Panc1 (cell line): Measurements from ENCODE around the gene ZNF862. TPM values are rescaled to one million over a fixed set of nuclear protein-coding genes. Genes with fewer than 3 reads are reported as not detected.

Source experiments
- ATAC-seq: fragments of 200-7000 bp; cut with Tn5 transposase; 2 replicates; pipeline ENCODE4 v1.9.1; 2020; ENCODE audit warnings: mild to moderate bottlenecking, moderate library complexity
- BruUV-seq: library from RNA; stranded (reverse); fragments of 400-500 nt; replicated peaks from 2 replicates; lab custom pipeline; 2021; lab: Mats Ljungman, UMichigan
- CTCF ChIA-PET: fragments of 300-600 bp; sonication (Branson Sonifier 250); formaldehyde crosslinking; loops from one replicate; lab custom pipeline; 2022; ENCODE audit warnings: antibody characterized with exemption; lab: Charles Lee
- POLR2A ChIA-PET: fragments of 300-600 bp; sonication (Branson Sonifier 250); formaldehyde crosslinking; loops from one replicate; lab custom pipeline; 2022; ENCODE audit warnings: antibody characterized with exemption; lab: Charles Lee
- DNase-seq: peaks from one replicate; pipeline ENCODE4 v3.0.0-alpha.2; 2010; ENCODE audit warnings: low read depth, low spot score
- H3K27ac ChIP-seq: 2 replicates; pipeline ENCODE4 v1.5.1; 2011; ENCODE audit warnings: mild to moderate bottlenecking, low read length, inconsistent platforms
- H3K27me3 ChIP-seq: fragments of 200-500 bp; sonication (Bioruptor generic); 2 replicates; pipeline ENCODE4 v1.6.0; 2014; ENCODE audit warnings: low read length, inconsistent platforms; ENCODE audit not compliant: control insufficient read depth, insufficient read depth
- H3K36me3 ChIP-seq: fragments of 200-500 bp; sonication (Bioruptor generic); 2 replicates; pipeline ENCODE4 v1.5.1; 2014; ENCODE audit warnings: inconsistent platforms, mild to moderate bottlenecking, low read length, moderate library complexity; ENCODE audit not compliant: control insufficient read depth, insufficient read depth
- H3K4me1 ChIP-seq: 2 replicates; pipeline ENCODE4 v1.5.1; 2011; ENCODE audit warnings: inconsistent platforms, mild to moderate bottlenecking, low read length, moderate library complexity; ENCODE audit not compliant: control insufficient read depth, insufficient read depth
- H3K4me3 ChIP-seq, 2 experiments: 2 replicates each; pipeline ENCODE4 v1.5.1; 2011 to 2012; ENCODE audit warnings: low read depth in 2 of 2, low read length in 2 of 2, mild to moderate bottlenecking in 2 of 2, inconsistent platforms in 1 of 2, moderate library complexity in 1 of 2
- H3K9me3 ChIP-seq: fragments of 200-500 bp; sonication (Bioruptor generic); 2 replicates; pipeline ENCODE4 v1.5.1; 2014; ENCODE audit warnings: low read depth, mild to moderate bottlenecking, inconsistent platforms, low read length, moderate library complexity; ENCODE audit not compliant: control insufficient read depth, insufficient read depth
- CTCF ChIP-seq: fragments of 450-650 bp; IDR thresholded peaks from 2 replicates; pipeline ENCODE4 v1.5.1; 2017; ENCODE audit warnings: mild to moderate bottlenecking
- POLR2AphosphoS5 ChIP-seq: IDR thresholded peaks from 2 replicates; pipeline ENCODE4 v1.6.1; 2012; ENCODE audit warnings: mild to moderate bottlenecking, low read depth, low read length, moderate library complexity
- SIN3A ChIP-seq: IDR thresholded peaks from 2 replicates; pipeline ENCODE4 v1.6.1; 2012; ENCODE audit warnings: low read depth, mild to moderate bottlenecking, low read length, moderate library complexity, borderline replicate concordance; ENCODE audit not compliant: insufficient read depth
- TCF7L2 ChIP-seq: IDR thresholded peaks from 2 replicates; pipeline ENCODE4 v1.6.1; 2011; ENCODE audit warnings: mild to moderate bottlenecking, low read depth, low read length, inconsistent platforms
- in situ Hi-C: cut with HindIII; loops from 2 replicates; pipeline ENCODE4 v1.10.0; 2016; ENCODE audit warnings: low sequenced_read_pairs, low pct_unique_long_range_greater_than_20kb
- intact Hi-C: fragments of 100-400 bp; cut with micrococcal nuclease; formaldehyde crosslinking; loops from one replicate; pipeline ENCODE4 v1.10.0; 2022; ENCODE audit not compliant: unreplicated experiment
- total RNA-seq: library from RNA; stranded (reverse); gene quantifications from one replicate; pipeline ENCODE4 v1.2.1, GENCODE V29; 2021; ENCODE audit not compliant: unreplicated experiment
- TF ChIP-seq, protein P1 (sequence below), 2 experiments: IDR thresholded peaks; 2 replicates each; pipeline ENCODE4 v1.6.1; 2011 to 2012; ENCODE audit warnings: low read depth in 2 of 2, control low read depth in 1 of 2, low read length in 1 of 2, mild to moderate bottlenecking in 1 of 2, moderate library complexity in 1 of 2; ENCODE audit not compliant: insufficient read depth in 1 of 2

Gene ZNF862
- total RNA-seq, 1 experiment from 2014 or later = 6.8 TPM

- ChIA-PET POLR2A (no interaction called here), CTCF (interaction anchor here (1.0 kb wide), 1 partner anchor 83 kb away, joined by 4 read pairs; no protein-coding TSS in a partner anchor)
- Histone ChIP-seq H3K9me3 (no peaks in the 10 kb centered on the region), H3K27me3 (no peaks in the 10 kb centered on the region), H3K4me1 (no peaks in the 10 kb centered on the region; the same call in 1 of the 2 replicates), H3K36me3 (no peaks in the 10 kb centered on the region), H3K27ac (no peak overlapping the region), H3K4me3 (no peak overlapping the region)
- no peak for ATAC-seq
- intact Hi-C loops = loop anchor here (5.0 kb wide), 2 partner anchors 164 to 394 kb away; no protein-coding TSS in a partner anchor
- DNase-seq = no peak
- no TSS peak for BruUV-seq
- TF ChIP-seq SIN3A (no peak), CTCF (no peak), TCF7L2 (no peak), POLR2AphosphoS5 (no peak)
- TF ChIP-seq, protein P1, sequence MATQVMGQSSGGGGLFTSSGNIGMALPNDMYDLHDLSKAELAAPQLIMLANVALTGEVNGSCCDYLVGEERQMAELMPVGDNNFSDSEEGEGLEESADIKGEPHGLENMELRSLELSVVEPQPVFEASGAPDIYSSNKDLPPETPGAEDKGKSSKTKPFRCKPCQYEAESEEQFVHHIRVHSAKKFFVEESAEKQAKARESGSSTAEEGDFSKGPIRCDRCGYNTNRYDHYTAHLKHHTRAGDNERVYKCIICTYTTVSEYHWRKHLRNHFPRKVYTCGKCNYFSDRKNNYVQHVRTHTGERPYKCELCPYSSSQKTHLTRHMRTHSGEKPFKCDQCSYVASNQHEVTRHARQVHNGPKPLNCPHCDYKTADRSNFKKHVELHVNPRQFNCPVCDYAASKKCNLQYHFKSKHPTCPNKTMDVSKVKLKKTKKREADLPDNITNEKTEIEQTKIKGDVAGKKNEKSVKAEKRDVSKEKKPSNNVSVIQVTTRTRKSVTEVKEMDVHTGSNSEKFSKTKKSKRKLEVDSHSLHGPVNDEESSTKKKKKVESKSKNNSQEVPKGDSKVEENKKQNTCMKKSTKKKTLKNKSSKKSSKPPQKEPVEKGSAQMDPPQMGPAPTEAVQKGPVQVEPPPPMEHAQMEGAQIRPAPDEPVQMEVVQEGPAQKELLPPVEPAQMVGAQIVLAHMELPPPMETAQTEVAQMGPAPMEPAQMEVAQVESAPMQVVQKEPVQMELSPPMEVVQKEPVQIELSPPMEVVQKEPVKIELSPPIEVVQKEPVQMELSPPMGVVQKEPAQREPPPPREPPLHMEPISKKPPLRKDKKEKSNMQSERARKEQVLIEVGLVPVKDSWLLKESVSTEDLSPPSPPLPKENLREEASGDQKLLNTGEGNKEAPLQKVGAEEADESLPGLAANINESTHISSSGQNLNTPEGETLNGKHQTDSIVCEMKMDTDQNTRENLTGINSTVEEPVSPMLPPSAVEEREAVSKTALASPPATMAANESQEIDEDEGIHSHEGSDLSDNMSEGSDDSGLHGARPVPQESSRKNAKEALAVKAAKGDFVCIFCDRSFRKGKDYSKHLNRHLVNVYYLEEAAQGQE (IDR thresholded peaks at IDR 0.05; ENCODE audit: insufficient read depth in 1 of 2, low read depth in 2 of 2, low read length in 1 of 2) = no peak
- in situ Hi-C loops = no loop called here
Measured at GRCh38 chr7:149883048-149883438, 44.9 kb downstream of the ZNF862 start.

- Histone ChIP-seq H3K36me3 (no peaks in the 10 kb centered on the region), H3K4me3 (no peak overlapping the region), H3K27me3 (0 out of 2 replicates have a peak, but pooled peaks cover 2% of the 10 kb centered on the region), H3K4me1 (no peaks in the 10 kb centered on the region; the same call in 1 of the 2 replicates), H3K9me3 (no peaks in the 10 kb centered on the region), H3K27ac (no peak overlapping the region)
- no TSS peak for BruUV-seq
- no peak for DNase-seq
- peak; percentile 92 for TF ChIP-seq CTCF
- no peak for TF ChIP-seq TCF7L2
- ChIA-PET CTCF (interaction anchor here (1.0 kb wide), 1 partner anchor 83 kb away, joined by 4 read pairs; no protein-coding TSS in a partner anchor), POLR2A (no interaction called here)
- intact Hi-C loops (loop anchor here (5.0 kb wide), 2 partner anchors 164 to 394 kb away; no protein-coding TSS in a partner anchor), in situ Hi-C loops (no loop called here)
- peak; percentile 83 for ATAC-seq
Measured at GRCh38 chr7:149883452-149883861, 45.3 kb downstream of the ZNF862 start.
